HL-60/S4 treated with retinoic acid at 250 ng/mL for 4 days and 3 days (cell line): ENCODE measurements around the gene OR7A17.

Source experiments
- in situ Hi-C: fragments of 300-500 bp; cut with MboI; formaldehyde crosslinking; loops from 2 replicates; pipeline ENCODE4 v1.7.0; 2022; ENCODE audit warnings: low sequenced_read_pairs

Gene OR7A17

DNA sequence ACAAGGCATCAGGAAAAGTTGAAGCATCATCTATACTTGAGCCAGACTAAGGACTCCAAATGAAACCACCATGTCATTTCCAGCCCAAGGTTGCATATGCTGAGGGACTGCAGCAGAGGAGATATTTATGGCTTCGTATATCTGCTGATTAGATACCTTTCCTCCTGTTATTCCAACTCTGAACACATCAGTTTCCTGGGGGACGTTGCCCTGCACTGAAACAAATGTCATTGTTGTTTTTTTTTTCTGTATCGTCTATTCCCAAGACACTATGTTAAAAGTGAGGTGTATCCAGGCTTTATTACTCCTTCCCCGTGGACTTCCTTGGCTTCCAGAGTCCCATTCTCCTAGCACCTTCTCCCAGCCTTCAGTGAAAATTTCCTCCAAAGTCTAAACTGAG lies at the start of gene OR7A17:
OR7A17 (minus strand) TSS at position 101 of the 400 bp plus-strand sequence. CDS start 4,777 bp downstream, outside the sequence.
- in situ Hi-C loops: loop anchor here (25.0 kb wide), 1 partner anchor 324 kb away; the partner anchor contains the start of gene NDUFB7

DNA sequence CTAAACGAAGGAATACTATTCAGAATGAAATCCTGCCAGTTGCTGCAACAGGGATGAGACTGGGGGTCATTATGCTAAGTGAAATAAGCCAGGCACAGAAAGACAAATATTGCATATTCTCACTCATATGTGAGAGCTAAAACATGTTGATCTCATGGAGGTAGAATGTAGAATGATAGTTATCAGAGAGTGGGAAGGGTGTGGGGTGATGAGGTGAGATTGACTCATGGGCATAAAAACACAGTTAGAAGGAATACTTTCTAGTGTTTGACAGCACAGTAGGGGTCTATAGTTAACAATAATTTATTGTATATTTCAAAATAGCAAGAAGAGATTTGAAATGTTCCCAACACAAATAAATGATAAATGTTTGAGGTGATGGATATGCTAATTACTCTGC lies 47.6 kb upstream of the OR7A17 start:
- in situ Hi-C loops: no loop called here

DNA sequence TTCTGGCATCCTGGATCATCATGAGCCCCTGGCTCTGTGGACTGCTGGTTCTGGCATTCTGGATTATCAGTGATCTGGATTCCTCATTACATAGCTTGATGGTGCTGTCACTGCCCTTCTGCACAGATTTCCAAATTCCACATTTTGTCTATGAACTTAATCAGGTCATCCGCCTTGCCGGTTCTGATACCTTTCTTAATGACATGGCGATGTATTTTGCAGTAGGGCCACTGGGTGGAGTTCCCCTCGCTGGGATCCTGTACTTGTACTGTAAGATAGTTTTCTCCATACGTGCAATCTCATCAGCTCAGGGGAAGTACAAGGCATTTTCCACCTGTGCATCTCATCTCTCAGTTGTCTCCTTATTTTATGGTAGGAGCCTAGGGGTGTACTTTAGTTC lies 30.9 kb upstream of the OR7A17 start:
- in situ Hi-C loops: no loop called here

DNA sequence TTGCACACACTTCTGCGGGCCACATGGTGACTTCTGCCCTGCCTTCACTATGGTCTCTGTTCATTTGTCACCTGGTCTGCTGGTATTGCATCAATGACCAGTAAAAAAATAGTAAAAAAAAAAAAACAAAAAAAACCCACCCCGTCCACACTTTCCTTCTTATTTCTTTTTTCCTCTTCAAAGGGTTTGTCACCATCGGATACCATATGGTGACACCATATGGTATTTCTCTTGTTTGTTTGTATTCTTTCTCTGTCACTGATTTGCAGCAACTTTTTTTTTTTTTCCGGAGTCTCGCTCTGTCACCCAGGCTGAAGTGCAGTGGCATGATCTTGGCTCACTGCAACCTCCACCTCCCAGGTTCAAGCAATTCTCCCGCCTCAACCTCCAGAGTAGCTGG lies 29.2 kb upstream of the OR7A17 start:
- in situ Hi-C loops: no loop called here

DNA sequence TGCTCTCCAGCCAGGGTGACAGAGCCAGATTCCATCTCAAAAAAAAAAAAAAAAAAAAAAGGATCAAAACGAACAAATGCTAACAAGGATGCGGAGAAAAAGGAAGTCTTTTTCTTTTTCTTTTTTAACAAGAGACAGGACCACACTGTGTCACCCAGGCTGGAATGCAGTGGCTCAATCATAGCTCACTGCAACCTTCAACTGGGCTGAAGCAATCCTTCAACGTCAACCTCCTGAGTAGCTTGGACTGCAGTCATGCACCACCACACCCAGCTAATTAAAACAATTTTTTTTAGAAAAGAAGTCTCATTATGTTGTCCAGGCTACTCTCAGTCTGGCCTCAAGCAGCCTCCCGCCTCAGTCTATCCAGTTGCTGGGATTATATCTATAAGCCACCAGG lies 20.8 kb upstream of the OR7A17 start:
- in situ Hi-C loops: no loop called here

DNA sequence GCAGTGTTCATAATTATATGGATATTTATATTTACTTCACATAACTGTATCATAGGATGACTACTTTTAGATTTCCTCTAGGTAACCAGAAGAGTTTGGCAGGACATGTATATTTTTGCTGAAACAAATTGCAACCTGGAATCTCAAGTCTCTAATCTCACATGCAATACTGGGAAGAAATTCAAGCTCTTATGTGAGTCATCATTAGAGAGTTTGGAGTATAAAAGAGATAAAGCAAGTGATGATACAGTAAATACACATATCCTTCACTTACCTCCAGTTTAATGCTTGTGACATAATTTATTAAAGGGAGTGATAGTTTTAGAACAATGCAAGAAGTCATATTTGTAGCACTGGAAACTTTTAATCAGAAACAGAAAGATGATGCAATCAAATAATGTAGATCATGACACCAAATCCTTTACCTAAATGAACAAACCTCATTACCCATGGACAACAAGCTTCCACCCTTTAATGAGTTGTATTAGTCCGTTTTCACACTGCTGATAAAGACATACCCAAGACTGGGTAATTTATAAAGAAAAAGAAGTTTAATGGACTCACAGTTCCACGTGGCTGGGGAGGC lies 15.8 kb upstream of the OR7A17 start:
- in situ Hi-C loops: no loop called here

DNA sequence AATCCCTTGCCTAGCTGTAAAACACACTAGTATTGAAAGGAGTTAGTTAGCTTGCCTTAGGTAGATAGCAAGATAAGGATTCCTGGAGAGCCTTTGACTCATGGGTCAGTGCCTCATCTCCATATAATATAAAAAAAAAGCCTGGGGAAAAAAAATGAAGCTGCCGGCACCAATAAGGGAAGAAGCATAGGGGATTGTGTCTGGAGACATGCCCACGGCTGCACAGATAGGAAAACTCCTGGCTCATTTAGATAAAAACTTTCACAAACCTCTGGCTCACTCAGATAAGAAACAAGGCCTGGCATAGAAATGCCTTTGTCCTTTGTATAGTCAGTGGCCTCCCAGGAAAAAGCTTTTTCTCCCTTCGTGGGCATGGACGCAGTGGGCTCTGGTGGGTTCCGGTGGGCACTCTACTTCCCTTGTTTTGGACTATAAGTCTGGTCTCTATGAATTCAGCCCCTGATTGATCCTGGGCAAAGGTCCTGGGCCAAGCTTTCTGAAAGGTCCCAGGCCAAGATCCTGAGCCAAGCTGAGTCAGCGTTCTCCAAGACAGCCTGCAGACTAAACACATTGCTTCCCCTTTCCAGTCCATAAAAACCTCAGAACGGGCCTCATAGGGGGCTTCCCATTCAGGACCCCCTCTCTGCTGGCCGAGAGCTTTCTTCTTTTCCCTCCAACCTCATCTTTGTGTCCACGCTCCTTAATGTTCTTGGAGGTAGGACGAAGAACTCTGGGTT lies 4.9 kb upstream of the OR7A17 start:
- in situ Hi-C loops: loop anchor here (25.0 kb wide), 1 partner anchor 329 kb away; the partner anchor contains the start of gene NDUFB7

DNA sequence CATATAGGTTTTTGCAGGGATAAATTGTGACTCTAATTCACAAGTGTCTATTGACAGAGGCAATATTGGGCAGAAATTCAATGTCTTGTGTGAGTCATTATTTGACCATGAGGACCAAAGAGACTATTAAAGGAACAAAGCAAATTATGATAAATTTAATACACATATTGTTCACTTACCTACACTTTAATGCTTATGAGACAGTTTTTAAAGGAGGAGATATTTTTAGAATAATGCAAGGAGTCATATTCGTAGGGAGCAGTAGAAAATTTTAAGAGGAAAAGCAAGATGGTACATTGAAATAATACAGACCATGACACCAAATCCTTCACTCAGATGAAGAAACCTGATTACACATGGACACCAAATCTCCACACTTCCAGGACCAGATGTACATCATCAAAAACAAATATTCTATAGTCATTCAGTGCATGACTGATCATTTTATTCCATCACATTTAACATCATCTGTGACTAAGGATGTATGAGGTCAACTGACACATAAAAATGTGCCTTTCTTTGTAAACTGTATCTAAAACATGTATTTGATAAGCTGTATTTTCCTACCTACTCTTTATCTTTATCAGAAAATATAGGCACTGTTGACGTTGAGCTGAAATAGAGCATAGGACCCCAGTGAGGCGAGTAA lies 4.2 kb upstream of the OR7A17 start:
- in situ Hi-C loops: loop anchor here (25.0 kb wide), 1 partner anchor 328 kb away; the partner anchor contains the start of gene NDUFB7

DNA sequence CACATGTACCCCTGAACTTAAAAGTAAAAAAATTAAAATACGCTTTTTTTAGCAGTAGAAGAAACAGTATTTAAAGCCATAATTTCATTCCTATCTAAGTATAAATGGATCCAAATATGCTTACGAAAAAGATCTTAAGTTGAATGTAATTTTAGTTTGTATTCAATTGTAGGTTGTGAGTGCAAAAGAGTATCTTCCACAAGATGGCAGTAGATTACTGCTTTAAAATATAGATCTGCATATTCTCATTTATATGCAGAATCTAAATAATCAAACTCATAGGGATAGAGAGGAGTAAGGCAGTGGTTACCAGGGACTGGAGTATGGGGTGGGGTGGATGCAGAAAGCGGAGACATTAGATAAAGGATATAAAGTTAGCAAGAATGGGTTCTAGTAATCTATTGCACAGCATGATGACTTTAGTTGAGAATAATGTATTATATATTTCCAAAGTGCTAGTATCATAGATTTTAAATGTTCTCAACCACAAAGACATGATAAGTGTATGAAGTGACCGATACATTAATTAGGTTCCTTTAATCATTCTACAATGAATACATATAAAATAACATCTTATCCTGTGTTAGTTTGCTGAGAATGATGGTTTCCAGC lies 14.2 kb downstream of the OR7A17 start:
- in situ Hi-C loops: no loop called here

DNA sequence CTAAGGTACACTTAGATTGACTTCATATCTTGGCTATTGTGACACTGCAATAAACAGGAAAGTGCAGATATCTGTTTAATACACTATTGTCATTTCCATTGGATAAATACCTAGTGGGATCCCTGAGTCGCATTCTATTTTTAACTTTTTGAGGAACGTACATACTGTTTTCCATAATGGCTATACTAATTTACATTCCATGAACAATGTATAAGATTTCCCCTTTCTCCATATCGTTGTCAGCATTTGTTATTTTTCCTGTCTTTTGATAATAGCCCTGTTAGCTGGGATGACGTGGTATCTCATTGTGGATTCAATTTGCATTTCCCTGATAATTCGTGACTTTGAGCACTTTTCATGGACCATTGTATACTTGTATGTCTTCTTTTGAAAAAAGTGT lies 17.4 kb downstream of the OR7A17 start:
- in situ Hi-C loops: no loop called here

DNA sequence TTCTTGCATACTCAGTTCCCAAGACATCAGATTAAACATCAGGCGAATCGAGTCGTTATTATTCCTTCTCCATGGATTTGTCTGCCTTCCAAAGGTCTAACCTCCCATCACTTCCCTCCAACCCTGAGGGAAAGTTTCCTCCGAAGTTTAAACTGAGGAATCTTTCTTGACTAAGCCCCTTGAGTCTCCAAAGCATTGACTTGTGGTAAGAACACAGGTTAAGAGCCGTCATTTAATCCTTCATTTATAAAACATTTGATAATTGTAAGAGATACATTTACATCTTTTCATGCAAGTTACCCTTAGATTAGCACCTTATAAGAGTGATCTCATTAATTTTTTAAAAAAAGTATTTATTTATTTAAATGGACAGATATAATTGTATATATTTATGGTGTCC lies 37.1 kb downstream of the OR7A17 start, which contains the start of gene OR7A10:
OR7A10 (minus strand) TSS at position 101 of the 400 bp plus-strand sequence. CDS start 7,045 bp downstream, outside the sequence.
- in situ Hi-C loops: no loop called here

DNA sequence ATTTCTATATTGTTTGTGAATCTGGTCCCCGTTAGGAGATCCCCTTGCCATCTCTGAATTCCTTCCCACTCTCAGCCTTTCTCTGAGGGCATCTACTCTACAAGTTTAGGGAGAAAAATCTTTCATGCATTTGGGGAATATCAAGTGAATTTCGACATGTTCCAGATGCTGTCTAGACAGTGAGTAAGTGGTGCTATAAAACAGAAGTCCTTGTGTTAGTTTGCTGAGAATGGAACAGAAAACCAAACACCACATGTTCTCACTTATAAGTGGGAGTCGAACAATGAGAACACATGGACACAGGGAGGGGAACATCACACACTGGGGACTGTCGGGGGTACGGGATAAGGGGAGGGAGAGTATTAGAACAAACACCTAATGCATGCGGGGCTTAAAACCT lies 42.4 kb downstream of the OR7A17 start:
- in situ Hi-C loops: no loop called here

DNA sequence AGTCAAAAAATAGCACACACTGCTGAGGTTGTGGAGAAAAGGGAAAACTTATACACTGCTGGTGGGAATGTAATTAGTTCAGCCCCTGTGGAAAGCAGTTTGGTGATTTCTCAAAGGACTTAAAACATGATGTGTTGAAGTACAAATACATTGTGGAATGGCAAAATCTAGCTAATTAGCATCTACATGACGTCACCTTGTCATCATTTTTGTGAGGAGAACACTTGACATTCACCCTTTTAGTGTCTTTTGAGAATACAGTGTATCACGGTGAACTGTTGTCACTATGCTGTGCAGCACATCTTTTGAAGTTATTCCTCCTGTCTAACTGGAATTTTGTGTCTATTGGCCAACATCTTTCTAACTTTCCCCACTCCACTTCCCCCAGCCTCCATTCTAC lies 42.8 kb downstream of the OR7A17 start:
- in situ Hi-C loops: no loop called here

DNA sequence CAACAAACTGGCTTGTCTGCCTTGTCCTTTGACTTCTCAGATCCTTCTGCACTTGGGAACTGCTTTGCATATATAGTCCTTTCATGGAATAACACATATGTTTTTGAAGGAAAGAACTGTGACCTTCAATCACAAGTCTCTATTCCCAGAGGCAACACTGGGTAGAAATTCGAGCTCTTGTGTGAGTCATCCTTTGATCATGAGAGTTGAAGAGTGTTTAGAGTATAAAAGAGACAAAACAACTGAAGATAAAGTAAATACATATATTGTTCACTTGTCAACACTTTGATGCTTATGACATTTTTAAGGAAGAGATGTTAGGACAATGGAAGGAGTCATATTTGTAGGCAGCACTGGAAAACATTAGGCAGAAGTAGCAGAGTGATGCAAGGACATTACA lies 45.7 kb downstream of the OR7A17 start:
- in situ Hi-C loops: no loop called here

DNA sequence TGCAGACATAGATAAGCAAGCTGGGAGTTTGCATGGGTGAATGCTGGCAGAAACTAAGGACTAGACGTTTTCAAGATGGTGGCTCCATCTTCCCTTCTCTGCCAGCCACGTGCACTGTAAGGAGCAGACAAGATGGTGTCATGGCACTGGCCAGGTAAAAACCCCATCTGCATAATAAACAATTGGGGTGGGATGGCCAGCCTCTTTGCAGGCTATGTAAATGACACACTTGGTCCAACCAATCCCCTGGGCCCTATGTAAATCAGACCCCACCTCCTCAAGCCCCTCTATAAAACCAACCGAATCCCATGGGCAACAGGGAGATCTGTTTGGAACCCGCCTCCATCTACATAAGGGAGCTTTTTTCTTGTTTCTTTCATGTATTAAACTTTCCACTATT lies 48.5 kb downstream of the OR7A17 start:
- in situ Hi-C loops: no loop called here

DNA sequence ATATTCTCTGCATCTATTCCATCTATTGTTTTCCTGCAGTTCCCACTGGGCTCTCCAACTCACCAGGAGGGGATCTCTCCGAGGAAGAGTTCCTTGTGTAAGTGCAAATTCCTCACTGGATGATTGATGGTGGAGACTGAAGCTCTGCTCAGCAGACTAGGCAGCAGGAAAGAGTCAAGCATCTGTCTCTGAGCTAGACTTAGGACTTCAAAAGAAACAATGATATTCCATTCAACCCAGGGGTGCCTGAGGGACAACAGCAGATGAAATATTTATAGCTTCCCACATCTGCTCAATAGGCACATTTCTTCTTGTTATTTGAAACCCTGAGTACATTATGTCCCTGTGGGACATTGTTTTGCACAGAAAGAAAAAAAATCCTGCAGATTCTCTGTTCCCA lies 50.9 kb downstream of the OR7A17 start, which contains the start of the genes OR7A5 and OR7C1:
OR7A5 (minus strand) TSS at position 175 of the 400 bp plus-strand sequence. CDS start 6,944 bp downstream, outside the sequence.
OR7C1 (minus strand) TSS at position 175 of the 400 bp plus-strand sequence. CDS start 35,049 bp downstream, outside the sequence.
- in situ Hi-C loops: no loop called here

DNA sequence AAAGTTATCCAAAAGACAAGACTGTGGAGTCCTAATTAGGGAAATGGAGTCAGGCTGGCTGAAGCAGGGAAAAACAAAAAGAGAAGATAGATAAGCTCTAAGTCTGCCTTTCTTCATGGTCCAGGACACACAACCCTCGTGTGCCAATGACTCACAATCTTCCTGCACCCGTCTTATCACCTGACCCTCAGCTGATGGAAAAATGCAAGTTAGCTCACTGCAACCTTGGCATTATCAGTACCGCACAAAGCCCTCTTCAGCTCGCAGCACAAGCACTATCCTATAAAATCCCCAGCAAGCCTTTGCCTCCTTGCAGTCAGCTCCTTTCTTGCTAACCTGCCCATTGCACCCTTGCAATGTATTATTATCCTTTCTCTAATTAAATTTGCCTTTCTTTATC lies 55.2 kb downstream of the OR7A17 start:
- in situ Hi-C loops: no loop called here
